HepG2 (cell line): ENCODE data around the gene BMX. TPM values are rescaled to one million over a fixed set of nuclear protein-coding genes. Genes with fewer than 3 reads are reported as not detected.

ENCODE experiments used
- ATAC-seq: fragments of 200-7000 bp; cut with Tn5 transposase; 3 replicates; pipeline ENCODE4 v1.9.1; 2020; ENCODE audit warnings: mild to moderate bottlenecking, moderate library complexity
- BruUV-seq: library from RNA; stranded (reverse); fragments of 400-500 nt; replicated peaks from 2 replicates; lab custom pipeline; 2021; lab: Mats Ljungman, UMichigan
- CTCF ChIA-PET: fragments of 300-600 bp; formaldehyde crosslinking; extraction: SDS; loops from one replicate; lab custom pipeline; 2021; ENCODE audit warnings: low total read pairs, inconsistent platforms, low intra/inter-chr PET ratio; lab: Yijun Ruan, JAX
- POLR2A ChIA-PET: fragments of 350-600 bp; sonication (Branson Sonifier 250); formaldehyde crosslinking; loops from one replicate; lab custom pipeline; 2020; ENCODE audit warnings: antibody characterized with exemption, inconsistent platforms; lab: Yijun Ruan, JAX
- DNase-seq: peaks from one replicate; pipeline ENCODE4 v3.0.0-alpha.2; 2015; ENCODE audit warnings: low spot score
- FAIRE-seq: peaks from 3 replicates; lab custom pipeline; 2011; peaks lifted over from hg19 to GRCh38; lab: Jason Lieb, UNC
- H2AFZ ChIP-seq: one replicate; pipeline ENCODE4 v1.6.1; 2011; ENCODE audit warnings: low read length, inconsistent platforms
- H3K27ac ChIP-seq: fragments of 300-600 bp; 3 replicates; pipeline ENCODE4 v1.8.0; 2011; ENCODE audit warnings: mixed run types, mild to moderate bottlenecking, mixed read lengths, low read length, inconsistent platforms; ENCODE audit not compliant: insufficient read depth; ENCODE audit errors: extremely low read length
- H3K27me3 ChIP-seq, 2 experiments: fragments of 200-600 bp in 1 of 2; 2 replicates in 1 of 2; 3 replicates in 1 of 2; pipeline versions ENCODE4 v1.6.0 to v1.8.0; 2011; ENCODE audit warnings: low read length in 2 of 2, mild to moderate bottlenecking in 2 of 2, moderate library complexity in 2 of 2, inconsistent platforms in 1 of 2; ENCODE audit not compliant: insufficient read depth in 2 of 2, control insufficient read depth in 1 of 2
- H3K36me3 ChIP-seq, 2 experiments: fragments of 200-600 bp in 1 of 2; replicated peaks in 1 of 2; 2 replicates in 1 of 2; 3 replicates in 1 of 2; pipeline versions ENCODE4 v1.5.1 to v1.8.0; 2011; ENCODE audit warnings: low read length in 2 of 2, inconsistent platforms in 1 of 2; ENCODE audit not compliant: insufficient read depth in 2 of 2, control insufficient read depth in 1 of 2
- H3K4me1 ChIP-seq: 2 replicates; pipeline ENCODE4 v1.5.1; 2012; ENCODE audit warnings: low read length, inconsistent platforms; ENCODE audit not compliant: insufficient read depth
- H3K4me2 ChIP-seq: 2 replicates; pipeline ENCODE4 v1.6.0; 2011; ENCODE audit warnings: low read depth, low read length, inconsistent platforms
- H3K4me3 ChIP-seq, 3 experiments: fragments of 200-600 bp in 1 of 3; sonication (generic), shearing (Covaris generic) in 1 of 3; replicated peaks in 1 of 3; 2 replicates each; pipeline ENCODE4 v1.5.1; 2011 to 2016; ENCODE audit warnings: low read length in 3 of 3, inconsistent platforms in 2 of 3, low read depth in 2 of 3, mild to moderate bottlenecking in 2 of 3, control low read depth in 1 of 3, mixed read lengths in 1 of 3; ENCODE audit not compliant: insufficient read depth in 1 of 3
- H3K79me2 ChIP-seq: one replicate; pipeline ENCODE4 v1.6.1; 2011; ENCODE audit warnings: low read length, inconsistent platforms; ENCODE audit not compliant: insufficient read depth
- H3K9ac ChIP-seq: 2 replicates; pipeline ENCODE4 v1.6.0; 2011; ENCODE audit warnings: mild to moderate bottlenecking, low read depth, low read length, inconsistent platforms; ENCODE audit not compliant: insufficient read depth
- H3K9me3 ChIP-seq: 2 replicates; pipeline ENCODE4 v1.5.1; 2012; ENCODE audit warnings: mild to moderate bottlenecking, low read length
- H4K20me1 ChIP-seq: 2 replicates; pipeline ENCODE4 v1.6.0; 2011; ENCODE audit warnings: inconsistent platforms, mild to moderate bottlenecking, low read length, moderate library complexity; ENCODE audit not compliant: insufficient read depth
- ATF4 ChIP-seq, 2 experiments: fragments of 450-650 bp in 1 of 2; sonication (generic) in 1 of 2; formaldehyde crosslinking; IDR thresholded peaks; 2 replicates each; pipeline versions ENCODE4 v1.5.0 to v1.8.0; 2020 to 2022; ENCODE audit warnings: mild to moderate bottlenecking in 1 of 2, missing genetic modification reagents in 1 of 2
- FOXK2 ChIP-seq: fragments of 450-650 bp; IDR thresholded peaks from 2 replicates; pipeline ENCODE4 v1.6.1; 2016
- HDAC6 ChIP-seq: fragments of 200-600 bp; sonication (generic); IDR thresholded peaks from 2 replicates; pipeline ENCODE4 v1.7.0; 2017; ENCODE audit warnings: mild to moderate bottlenecking, antibody characterized with exemption, low read length, low read depth
- NPAS2 ChIP-seq: sonication (generic); formaldehyde crosslinking; IDR thresholded peaks from 2 replicates; pipeline ENCODE4 v1.8.0; 2022; ENCODE audit warnings: mild to moderate bottlenecking, missing genetic modification reagents, borderline replicate concordance
- ZNF282 ChIP-seq: fragments of 450-650 bp; IDR thresholded peaks from 2 replicates; pipeline ENCODE4 v1.6.1; 2018; ENCODE audit not compliant: partially characterized antibody
- ZNF350 ChIP-seq: sonication (generic); formaldehyde crosslinking; IDR thresholded peaks from 2 replicates; pipeline ENCODE4 v1.4.0; 2020; ENCODE audit warnings: mild to moderate bottlenecking, low read depth, missing genetic modification reagents, borderline replicate concordance
- ZNF691 ChIP-seq: sonication (generic); formaldehyde crosslinking; IDR thresholded peaks from 2 replicates; pipeline ENCODE4 v1.4.0; 2020; ENCODE audit warnings: missing genetic modification reagents, low read depth, mild to moderate bottlenecking, borderline replicate concordance
- WGBS: methylation state at CpG from one replicate; pipeline ENCODE4 v1.1.6; 2017; ENCODE audit warnings: low lambda C conversion rate; 5-methylcytosine and 5-hydroxymethylcytosine counted together
- in situ Hi-C: cut with HindIII; loops from 2 replicates; pipeline ENCODE4 v1.10.0; 2017; ENCODE audit warnings: low pct_unique_long_range_greater_than_20kb; ENCODE audit not compliant: extremely low pct_ligation_motif_present
- intact Hi-C: fragments of 100-400 bp; cut with micrococcal nuclease; formaldehyde crosslinking; loops from one replicate; pipeline ENCODE4 v1.10.0; 2022; ENCODE audit not compliant: unreplicated experiment
- polyA plus RNA-seq, 8 experiments: library from polyadenylated mRNA; depleted of rRNA in 3 of 8; stranded (reverse) in 7 of 8; unstranded in 1 of 8; fragments of >200 nt; fragmentation: Illumina TruSeq in 4 of 8; extraction: Trizol in 4 of 8; gene quantifications; 2 replicates each; pipeline versions ENCODE4 v1.2.1 to v1.2.3, GENCODE V29; 2011 to 2016; ENCODE audit warnings: low read depth in 4 of 8, missing spikeins in 1 of 8, mixed read lengths in 1 of 8; ENCODE audit not compliant: insufficient read depth in 1 of 8
- total RNA-seq, 5 experiments: library from RNA; depleted of rRNA; stranded (reverse); fragments of >200 nt; fragmentation: Illumina TruSeq; extraction: Trizol; gene quantifications; 2 replicates each; pipeline ENCODE4 v1.2.3, GENCODE V29; 2016; ENCODE audit warnings: low read depth in 1 of 5
- TF ChIP-seq, protein P1 (sequence below): sonication (generic); formaldehyde crosslinking; IDR thresholded peaks from 2 replicates; pipeline ENCODE4 v1.4.0; 2020; ENCODE audit warnings: missing genetic modification reagents, borderline replicate concordance
- TF ChIP-seq, protein P2 (sequence below): sonication (generic); formaldehyde crosslinking; conservative IDR thresholded peaks from 2 replicates; pipeline ENCODE4 v1.4.0; 2020; ENCODE audit warnings: missing genetic modification reagents
- TF ChIP-seq, protein P3 (sequence below): sonication (generic); formaldehyde crosslinking; IDR thresholded peaks from 2 replicates; pipeline ENCODE4 v1.5.1; 2020; ENCODE audit warnings: mild to moderate bottlenecking, missing genetic modification reagents

BMX gene
- total and polyA plus RNA-seq, 2 of the 13 experiments (the other 11 are each of a cell fraction or from before 2014, with no cell fraction given) = not detected

GRCh38 chrX:15601932-15602331 is 101.3 kb downstream of the BMX start (continued):
- TF ChIP-seq NPAS2 (CRISPR knock-in tag) (no peak), ZNF350 (CRISPR knock-in tag) (no peak)
- TF ChIP-seq, protein P1, sequence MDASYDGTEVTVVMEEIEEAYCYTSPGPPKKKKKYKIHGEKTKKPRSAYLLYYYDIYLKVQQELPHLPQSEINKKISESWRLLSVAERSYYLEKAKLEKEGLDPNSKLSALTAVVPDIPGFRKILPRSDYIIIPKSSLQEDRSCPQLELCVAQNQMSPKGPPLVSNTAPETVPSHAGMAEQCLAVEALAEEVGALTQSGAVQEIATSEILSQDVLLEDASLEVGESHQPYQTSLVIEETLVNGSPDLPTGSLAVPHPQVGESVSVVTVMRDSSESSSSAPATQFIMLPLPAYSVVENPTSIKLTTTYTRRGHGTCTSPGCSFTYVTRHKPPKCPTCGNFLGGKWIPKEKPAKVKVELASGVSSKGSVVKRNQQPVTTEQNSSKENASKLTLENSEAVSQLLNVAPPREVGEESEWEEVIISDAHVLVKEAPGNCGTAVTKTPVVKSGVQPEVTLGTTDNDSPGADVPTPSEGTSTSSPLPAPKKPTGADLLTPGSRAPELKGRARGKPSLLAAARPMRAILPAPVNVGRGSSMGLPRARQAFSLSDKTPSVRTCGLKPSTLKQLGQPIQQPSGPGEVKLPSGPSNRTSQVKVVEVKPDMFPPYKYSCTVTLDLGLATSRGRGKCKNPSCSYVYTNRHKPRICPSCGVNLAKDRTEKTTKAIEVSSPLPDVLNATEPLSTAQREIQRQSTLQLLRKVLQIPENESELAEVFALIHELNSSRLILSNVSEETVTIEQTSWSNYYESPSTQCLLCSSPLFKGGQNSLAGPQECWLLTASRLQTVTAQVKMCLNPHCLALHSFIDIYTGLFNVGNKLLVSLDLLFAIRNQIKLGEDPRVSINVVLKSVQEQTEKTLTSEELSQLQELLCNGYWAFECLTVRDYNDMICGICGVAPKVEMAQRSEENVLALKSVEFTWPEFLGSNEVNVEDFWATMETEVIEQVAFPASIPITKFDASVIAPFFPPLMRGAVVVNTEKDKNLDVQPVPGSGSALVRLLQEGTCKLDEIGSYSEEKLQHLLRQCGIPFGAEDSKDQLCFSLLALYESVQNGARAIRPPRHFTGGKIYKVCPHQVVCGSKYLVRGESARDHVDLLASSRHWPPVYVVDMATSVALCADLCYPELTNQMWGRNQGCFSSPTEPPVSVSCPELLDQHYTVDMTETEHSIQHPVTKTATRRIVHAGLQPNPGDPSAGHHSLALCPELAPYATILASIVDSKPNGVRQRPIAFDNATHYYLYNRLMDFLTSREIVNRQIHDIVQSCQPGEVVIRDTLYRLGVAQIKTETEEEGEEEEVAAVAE (CRISPR knock-in tag) = no peak

- in situ Hi-C loops (no loop called here), intact Hi-C loops (no loop called here)
- ChIA-PET CTCF (no interaction called here), POLR2A (no interaction called here)
- Histone ChIP-seq H4K20me1 (no peaks in the 10 kb centered on the region), H3K27ac (peak overlapping the region; percentile 88), H3K4me1 (peaks cover 60% of the 10 kb centered on the region), H3K79me2 (no peaks in the 10 kb centered on the region), H3K9ac (no peak overlapping the region), H3K4me3 (no peak overlapping the region), H3K36me3 (no peaks in the 10 kb centered on the region), H3K9me3 (no peaks in the 10 kb centered on the region), H3K4me2 (no peak overlapping the region), H3K27me3 (no peaks in the 10 kb centered on the region), H2AFZ (no peak overlapping the region)
- ATAC-seq = no peak
- FAIRE-seq = no peak
- DNase-seq = no peak
- BruUV-seq = no TSS peak
- 83% methylated on average over 5 of the region's 5 CpGs for WGBS
- TF ChIP-seq ZNF691 = no peak
- TF ChIP-seq FOXK2 = no peak
- TF ChIP-seq, protein P2, sequence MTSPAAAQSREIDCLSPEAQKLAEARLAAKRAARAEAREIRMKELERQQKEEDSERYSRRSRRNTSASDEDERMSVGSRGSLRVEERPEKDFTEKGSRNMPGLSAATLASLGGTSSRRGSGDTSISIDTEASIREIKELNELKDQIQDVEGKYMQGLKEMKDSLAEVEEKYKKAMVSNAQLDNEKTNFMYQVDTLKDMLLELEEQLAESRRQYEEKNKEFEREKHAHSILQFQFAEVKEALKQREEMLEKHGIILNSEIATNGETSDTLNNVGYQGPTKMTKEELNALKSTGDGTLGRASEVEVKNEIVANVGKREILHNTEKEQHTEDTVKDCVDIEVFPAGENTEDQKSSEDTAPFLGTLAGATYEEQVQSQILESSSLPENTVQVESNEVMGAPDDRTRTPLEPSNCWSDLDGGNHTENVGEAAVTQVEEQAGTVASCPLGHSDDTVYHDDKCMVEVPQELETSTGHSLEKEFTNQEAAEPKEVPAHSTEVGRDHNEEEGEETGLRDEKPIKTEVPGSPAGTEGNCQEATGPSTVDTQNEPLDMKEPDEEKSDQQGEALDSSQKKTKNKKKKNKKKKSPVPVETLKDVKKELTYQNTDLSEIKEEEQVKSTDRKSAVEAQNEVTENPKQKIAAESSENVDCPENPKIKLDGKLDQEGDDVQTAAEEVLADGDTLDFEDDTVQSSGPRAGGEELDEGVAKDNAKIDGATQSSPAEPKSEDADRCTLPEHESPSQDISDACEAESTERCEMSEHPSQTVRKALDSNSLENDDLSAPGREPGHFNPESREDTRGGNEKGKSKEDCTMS = no peak
- TF ChIP-seq, protein P3, sequence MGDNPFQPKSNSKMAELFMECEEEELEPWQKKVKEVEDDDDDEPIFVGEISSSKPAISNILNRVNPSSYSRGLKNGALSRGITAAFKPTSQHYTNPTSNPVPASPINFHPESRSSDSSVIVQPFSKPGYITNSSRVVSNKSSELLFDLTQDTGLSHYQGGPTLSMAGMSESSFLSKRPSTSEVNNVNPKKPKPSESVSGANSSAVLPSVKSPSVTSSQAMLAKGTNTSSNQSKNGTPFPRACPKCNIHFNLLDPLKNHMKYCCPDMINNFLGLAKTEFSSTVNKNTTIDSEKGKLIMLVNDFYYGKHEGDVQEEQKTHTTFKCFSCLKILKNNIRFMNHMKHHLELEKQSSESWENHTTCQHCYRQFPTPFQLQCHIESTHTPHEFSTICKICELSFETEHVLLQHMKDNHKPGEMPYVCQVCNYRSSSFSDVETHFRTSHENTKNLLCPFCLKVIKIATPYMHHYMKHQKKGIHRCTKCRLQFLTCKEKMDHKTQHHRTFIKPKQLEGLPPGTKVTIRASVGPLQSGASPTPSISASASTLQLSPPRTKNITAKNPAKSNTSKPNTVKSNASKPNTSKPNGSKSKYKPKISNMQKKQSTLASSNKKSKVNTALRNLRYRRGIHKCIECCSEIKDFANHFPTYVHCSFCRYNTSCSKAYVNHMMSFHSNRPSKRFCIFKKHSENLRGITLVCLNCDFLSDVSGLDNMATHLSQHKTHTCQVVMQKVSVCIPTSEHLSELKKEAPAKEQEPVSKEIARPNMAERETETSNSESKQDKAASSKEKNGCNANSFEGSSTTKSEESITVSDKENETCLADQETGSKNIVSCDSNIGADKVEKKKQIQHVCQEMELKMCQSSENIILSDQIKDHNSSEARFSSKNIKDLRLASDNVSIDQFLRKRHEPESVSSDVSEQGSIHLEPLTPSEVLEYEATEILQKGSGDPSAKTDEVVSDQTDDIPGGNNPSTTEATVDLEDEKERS (CRISPR knock-in tag) = no peak
- no peak for TF ChIP-seq HDAC6
- no peak for TF ChIP-seq ATF4 (CRISPR knock-in tag; IDR thresholded peaks at IDR 0.05)
- no peak for TF ChIP-seq ZNF282
Measured at GRCh38 chrX:15602761-15603160, 102.2 kb downstream of the BMX start.
